Measurements from ENCODE around the gene DPYD.

DPYD gene

GRCh38 chr1:97783751-97784150 lies 137.1 kb downstream of the DPYD start:
- DNase-seq (ENCODE audit: low read depth): no peak

GRCh38 chr1:97781762-97782337 lies 139.0 kb downstream of the DPYD start:
- DNase-seq (ENCODE audit: low read depth): no peak

- no peak for DNase-seq (ENCODE audit: low read depth)
These were observed 139.9 kb downstream of the DPYD start for GRCh38 chr1:97780884-97781283.

GRCh38 chr1:97778718-97779117 lies 142.1 kb downstream of the DPYD start:
- no peak for DNase-seq (ENCODE audit: low read depth)

GRCh38 chr1:97770376-97770775 lies 150.5 kb downstream of the DPYD start:
- no peak for DNase-seq (ENCODE audit: low read depth)

GRCh38 chr1:97767381-97767780 lies 153.5 kb downstream of the DPYD start:
- DNase-seq (ENCODE audit: low read depth): no peak

GRCh38 chr1:97764991-97765390 lies 155.8 kb downstream of the DPYD start:
- no peak for DNase-seq (ENCODE audit: low read depth)

GRCh38 chr1:97761637-97762036 lies 159.2 kb downstream of the DPYD start:
- no peak for DNase-seq (ENCODE audit: low read depth)

GRCh38 chr1:97759078-97759477 lies 161.8 kb downstream of the DPYD start:
- no peak for DNase-seq (ENCODE audit: low read depth)

GRCh38 chr1:97758541-97759057 lies 162.2 kb downstream of the DPYD start:
- DNase-seq (ENCODE audit: low read depth): no peak

GRCh38 chr1:97745912-97746311 lies 174.9 kb downstream of the DPYD start:
- DNase-seq (ENCODE audit: low read depth): no peak

GRCh38 chr1:97744977-97745376 lies 175.9 kb downstream of the DPYD start:
- DNase-seq (ENCODE audit: low read depth): no peak

GRCh38 chr1:97743129-97743528 lies 177.7 kb downstream of the DPYD start:
- DNase-seq (ENCODE audit: low read depth): no peak

- no peak for DNase-seq (ENCODE audit: low read depth)
These were observed 179.9 kb downstream of the DPYD start for GRCh38 chr1:97740891-97741290.

- no peak for DNase-seq (ENCODE audit: low read depth)
These were observed 181.2 kb downstream of the DPYD start for GRCh38 chr1:97739596-97740103.

- no peak for DNase-seq (ENCODE audit: low read depth)
These were observed 182.6 kb downstream of the DPYD start for GRCh38 chr1:97738270-97738669.

- no peak for DNase-seq (ENCODE audit: low read depth)
These were observed 190.6 kb downstream of the DPYD start for GRCh38 chr1:97730271-97730670.

- no peak for DNase-seq (ENCODE audit: low read depth)
These were observed 192.4 kb downstream of the DPYD start for GRCh38 chr1:97728436-97728835.

- DNase-seq (ENCODE audit: low read depth): no peak
These were observed 193.8 kb downstream of the DPYD start for GRCh38 chr1:97727029-97727428.

GRCh38 chr1:97726386-97726785 lies 194.4 kb downstream of the DPYD start:
- no peak for DNase-seq (ENCODE audit: low read depth)

- DNase-seq (ENCODE audit: low read depth): no peak
These were observed 199.6 kb downstream of the DPYD start for GRCh38 chr1:97721221-97721620.

- no peak for DNase-seq (ENCODE audit: low read depth)
These were observed 207.9 kb downstream of the DPYD start for GRCh38 chr1:97712980-97713379.

- no peak for DNase-seq (ENCODE audit: low read depth)
These were observed 209.0 kb downstream of the DPYD start for GRCh38 chr1:97711858-97712257.

- no peak for DNase-seq (ENCODE audit: low read depth)
These were observed 227.2 kb downstream of the DPYD start for GRCh38 chr1:97693601-97694000.
